Measurements from ENCODE around the gene DIDO1.
"Not testable (repeated sequence)": the region's sequence is repeated elsewhere in the genome, so short reads cannot be mapped to it uniquely, and the experiment has no call there.

The DIDO1 gene

DNA sequence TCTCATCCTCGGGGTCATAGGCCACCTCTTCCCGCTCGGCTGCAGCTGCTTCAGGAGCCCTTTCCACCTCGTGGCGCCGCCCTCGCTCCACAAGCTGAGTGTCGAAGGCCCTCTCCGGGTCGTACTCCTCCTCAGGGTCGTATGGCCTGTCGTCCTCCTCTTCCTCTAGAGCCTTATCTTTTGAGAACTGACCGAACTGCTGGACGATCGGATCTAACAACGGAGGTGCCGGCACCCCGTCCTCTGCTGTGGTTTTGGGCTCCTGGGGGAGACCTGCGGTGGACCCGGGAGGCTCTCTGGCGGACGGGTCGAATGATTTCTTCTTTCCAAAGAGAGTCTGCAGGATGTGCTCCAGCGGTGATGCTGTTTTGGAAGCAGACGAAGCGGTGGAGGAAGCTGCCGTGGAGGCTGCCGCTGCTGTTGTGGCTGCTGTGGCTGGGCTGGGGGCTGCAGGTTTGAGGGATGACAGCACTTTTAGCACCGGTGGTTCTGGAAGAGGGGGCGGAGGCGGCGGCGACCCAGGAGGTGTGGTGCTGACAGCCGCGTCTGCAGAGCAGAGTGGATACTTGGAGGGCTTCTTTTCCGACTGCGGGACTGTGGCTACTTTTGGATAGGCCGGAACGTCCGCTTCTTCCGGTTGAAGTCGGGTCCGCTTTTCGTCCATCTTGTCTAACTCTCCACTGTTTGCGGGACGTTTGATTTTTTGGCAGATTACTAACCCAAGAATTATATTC lies 44.5 kb downstream of the DIDO1 start:
- no peak overlapping the region for H3K4me3 Mint-ChIP-seq
- no peaks in the 10 kb centered on the region for H3K27me3 Mint-ChIP-seq
- H3K9me3 Mint-ChIP-seq, result no peaks in the 10 kb centered on the region
- peak overlapping the region in 1 of 2 donors; percentile 60 for H3K27ac Mint-ChIP-seq
- no peak for ATAC-seq
- DNase-seq, result no peak
- peaks cover 8% of the 10 kb centered on the region for H3K4me1 Mint-ChIP-seq

DNA sequence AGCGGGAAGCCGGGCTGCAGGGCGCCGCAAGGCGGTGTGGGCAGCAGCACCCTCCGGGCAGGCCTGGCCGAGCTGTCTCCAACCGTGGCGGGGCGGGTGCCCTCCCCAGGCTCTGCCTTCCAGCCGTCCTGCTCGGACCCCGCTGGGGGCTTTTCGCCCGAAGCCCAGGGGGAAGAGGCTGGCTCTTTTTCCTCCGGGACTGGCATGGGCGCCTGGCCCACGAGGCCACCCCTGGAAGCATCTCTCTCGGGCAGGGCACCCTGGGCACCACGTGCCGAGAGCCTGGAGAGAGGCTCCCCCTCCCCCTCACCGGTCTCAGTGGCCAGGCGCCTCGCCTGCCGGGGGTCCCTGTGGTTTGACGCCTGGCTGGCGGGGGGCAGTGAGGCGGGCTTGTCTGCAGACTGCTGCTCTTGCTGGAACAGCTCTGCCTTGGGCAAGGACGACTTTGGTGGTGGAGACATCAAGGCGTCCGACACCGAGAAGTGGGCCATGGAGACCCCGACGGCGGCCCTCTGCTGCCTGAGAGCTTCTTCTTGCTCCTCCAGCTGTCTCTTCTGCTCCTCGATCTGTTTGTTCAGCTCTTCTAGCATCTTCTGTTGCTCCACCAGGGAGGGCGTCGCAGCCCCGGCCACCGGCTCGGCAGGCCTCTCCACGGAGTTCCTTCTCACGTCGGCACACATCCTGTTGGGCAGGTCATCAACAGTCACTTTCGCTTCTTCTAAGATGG lies 45.2 kb downstream of the DIDO1 start:
- Mint-ChIP-seq H3K4me1 (peaks cover 8% of the 10 kb centered on the region), H3K9me3 (no peaks in the 10 kb centered on the region), H3K27me3 (no peaks in the 10 kb centered on the region), H3K27ac (no peak overlapping the region), H3K4me3 (no peak overlapping the region)
- DNase-seq (no peak), ATAC-seq (no peak)

DNA sequence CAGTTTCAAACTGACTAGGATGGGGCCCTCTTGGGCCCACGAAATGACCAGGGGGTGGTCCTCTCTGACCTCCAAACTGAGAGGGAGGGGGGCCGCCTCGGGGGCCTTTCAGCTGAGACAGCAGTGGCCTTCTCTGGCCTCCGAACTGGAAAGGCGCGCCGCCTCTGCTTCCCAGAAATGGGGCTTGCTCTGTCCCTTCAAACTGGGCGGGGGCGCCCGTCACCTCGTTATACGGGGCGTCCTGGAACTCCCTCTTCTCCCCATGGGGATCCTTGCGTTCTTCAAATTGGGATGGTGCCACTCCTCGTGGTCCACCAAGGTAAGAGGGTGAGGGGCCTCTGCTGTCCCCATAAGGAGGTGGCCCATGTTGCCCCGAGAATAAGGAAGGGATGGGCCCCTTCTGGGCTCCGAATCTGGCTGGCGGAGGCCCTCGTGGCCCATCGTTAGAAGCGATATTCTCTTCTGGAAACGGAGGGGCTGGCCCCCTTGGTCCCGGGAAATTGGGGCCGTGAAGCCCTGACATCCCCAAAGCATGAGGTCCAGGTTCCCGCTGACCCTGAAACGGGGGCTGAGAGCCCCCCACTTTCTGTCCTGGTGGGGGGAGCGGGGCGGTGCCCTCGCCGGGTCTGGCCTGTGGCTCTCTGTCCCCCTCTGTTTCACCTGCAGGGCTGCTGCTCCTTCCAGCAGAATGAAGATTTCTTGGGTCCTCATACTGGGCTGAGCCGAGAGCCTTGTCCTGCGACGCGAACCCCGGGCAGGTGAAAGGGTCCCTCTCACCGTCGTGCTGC lies 46.0 kb downstream of the DIDO1 start:
- peaks cover 15% of the 10 kb centered on the region for H3K4me1 Mint-ChIP-seq
- no peaks in the 10 kb centered on the region for H3K9me3 Mint-ChIP-seq
- no peak overlapping the region for H3K27ac Mint-ChIP-seq
- H3K4me3 Mint-ChIP-seq, result no peak overlapping the region
- no peak for DNase-seq
- ATAC-seq, result no peak
- no peaks in the 10 kb centered on the region for H3K27me3 Mint-ChIP-seq

DNA sequence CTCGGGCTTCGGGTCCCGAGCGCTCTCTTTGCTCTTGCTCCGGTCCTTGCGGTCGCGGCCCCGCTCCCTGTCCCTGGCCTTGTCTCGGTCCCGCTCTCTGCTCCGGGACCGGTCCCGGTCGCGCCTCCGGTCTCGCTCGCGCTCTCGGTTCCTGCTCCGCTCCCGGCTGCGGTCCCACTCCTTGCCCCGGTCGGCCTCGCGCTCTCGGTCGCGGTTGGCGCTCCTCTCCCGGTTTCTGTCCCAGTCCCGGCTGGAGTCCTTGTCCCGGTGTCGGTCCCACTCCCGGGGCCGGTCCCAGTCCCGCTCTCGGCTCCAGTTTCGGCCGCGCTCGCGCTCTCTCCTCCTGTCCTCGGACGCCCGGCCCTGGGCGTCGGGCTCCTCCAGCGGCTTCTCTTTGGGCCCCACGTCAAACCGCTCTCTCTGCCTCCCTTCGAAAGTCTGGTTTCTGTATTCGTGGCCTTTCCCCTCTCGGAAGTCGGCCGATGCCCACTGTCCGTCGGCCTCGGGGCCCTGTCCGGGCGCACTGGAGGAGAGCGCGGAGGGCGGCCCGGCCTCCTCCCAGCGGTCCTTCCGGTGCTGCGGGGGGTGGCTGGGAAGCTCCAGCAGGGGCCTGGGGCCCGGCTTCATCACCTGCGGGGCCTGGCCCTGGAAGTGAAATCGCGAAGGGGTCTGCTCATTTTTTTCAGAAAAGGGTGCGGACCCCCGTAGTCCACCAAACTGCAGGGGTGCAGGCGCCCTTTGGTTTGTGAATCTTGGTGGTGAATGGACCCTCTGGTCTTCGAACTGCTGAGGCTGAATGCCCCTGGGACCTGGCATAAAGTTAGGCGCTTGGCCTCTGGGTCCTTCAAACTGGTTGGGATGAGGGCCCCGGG lies 46.8 kb downstream of the DIDO1 start:
- DNase-seq (no peak), ATAC-seq (no peak)
- peaks cover 20% of the 10 kb centered on the region for H3K4me1 Mint-ChIP-seq
- no peaks in the 10 kb centered on the region for H3K9me3 Mint-ChIP-seq
- H3K27me3 Mint-ChIP-seq, result no peaks in the 10 kb centered on the region
- no peak overlapping the region for H3K4me3 Mint-ChIP-seq
- no peak overlapping the region for H3K27ac Mint-ChIP-seq

DNA sequence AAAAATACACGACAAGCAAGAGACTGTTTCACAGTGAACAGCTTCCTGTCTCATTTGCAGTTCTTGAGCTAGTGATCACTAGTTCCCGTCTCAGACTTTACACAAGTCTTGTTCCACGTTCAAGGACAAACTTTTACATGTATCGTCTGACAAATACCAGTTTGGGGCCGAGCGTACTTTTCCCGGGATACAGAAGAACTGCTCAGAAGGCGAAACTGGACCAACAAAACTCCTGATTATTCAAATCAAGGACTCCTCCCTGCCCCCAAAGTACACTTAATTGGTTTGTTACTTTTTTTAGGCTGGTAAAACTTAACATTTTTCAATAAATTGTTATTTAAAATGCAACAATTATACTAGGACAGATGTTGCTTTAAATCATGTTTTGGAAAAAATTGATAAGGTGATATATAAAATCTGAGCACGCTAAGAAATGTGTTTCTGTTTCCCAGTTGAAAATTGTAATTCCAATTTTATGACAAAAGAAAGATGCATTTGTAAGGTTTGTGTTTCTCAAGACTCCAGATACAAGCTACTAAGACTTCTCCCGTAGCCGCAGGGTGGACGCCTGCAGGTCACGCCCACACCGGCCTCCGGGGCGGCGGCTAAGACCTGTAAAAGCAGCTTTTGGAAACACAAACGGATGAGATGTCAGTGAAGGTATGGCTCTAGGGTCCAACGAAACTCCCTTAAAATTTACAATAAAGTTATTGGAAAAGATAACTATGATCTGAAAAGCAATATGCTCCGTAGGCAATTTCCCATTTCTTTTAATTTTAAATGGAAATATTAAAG lies 47.9 kb downstream of the DIDO1 start:
- Mint-ChIP-seq H3K27ac (peak overlapping the region in 1 of 2 donors; percentile 27), H3K9me3 (no peaks in the 10 kb centered on the region), H3K27me3 (no peaks in the 10 kb centered on the region), H3K4me3 (no peak overlapping the region), H3K4me1 (peaks cover 31% of the 10 kb centered on the region)
- DNase-seq (no peak), ATAC-seq (no peak)

DNA sequence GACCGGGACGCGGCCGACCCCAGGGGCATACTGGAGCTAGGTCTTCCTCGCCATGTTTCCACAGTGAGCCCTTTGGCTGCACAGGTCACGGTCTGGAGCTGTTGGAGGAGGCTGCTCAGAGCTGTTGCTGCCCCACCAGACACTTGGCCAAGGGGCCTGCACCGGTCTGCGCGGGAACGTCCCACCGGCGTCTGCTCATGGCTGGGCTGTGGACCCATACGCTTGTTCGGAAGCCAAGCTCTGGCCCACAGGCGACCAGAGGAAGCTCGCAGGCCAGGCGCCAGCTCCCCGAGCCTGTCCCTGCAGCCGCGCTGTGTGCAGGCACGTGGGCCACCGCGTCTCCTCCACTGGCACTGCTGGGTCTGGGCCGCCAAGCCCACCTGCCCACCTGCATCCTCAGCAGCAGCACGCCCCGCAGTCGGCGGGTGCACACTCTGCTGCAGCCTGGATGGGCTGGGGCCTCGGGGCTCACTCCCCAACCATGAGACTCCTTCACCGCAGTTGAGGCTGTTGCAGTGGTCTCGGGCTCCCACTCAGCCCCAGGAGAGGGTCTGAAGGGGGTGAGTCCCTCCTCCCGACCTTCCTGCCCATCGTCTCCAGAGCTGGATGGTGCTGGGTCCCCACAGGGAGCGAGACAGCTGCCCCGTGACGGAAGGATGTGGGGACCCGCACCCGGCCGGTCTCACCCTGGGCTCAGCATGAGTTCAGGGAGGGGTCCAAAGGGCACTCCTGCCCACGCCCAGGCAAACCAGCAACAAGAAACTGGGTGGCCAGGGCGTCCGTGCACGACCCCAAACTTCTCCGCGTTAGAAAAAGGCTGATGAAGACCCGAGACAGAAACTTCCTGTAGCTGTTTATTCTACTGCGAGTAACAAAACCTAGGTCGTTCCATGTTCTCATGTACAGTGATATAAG lies 49.1 kb downstream of the DIDO1 start:
- Mint-ChIP-seq H3K27ac (peak overlapping the region in 1 of 2 donors; percentile 34), H3K4me3 (peak overlapping the region in 1 of 2 donors; percentile 33), H3K9me3 (no peaks in the 10 kb centered on the region), H3K4me1 (peaks cover 40% of the 10 kb centered on the region), H3K27me3 (no peaks in the 10 kb centered on the region)
- DNase-seq (no peak), ATAC-seq (peak; percentile 42)

DNA sequence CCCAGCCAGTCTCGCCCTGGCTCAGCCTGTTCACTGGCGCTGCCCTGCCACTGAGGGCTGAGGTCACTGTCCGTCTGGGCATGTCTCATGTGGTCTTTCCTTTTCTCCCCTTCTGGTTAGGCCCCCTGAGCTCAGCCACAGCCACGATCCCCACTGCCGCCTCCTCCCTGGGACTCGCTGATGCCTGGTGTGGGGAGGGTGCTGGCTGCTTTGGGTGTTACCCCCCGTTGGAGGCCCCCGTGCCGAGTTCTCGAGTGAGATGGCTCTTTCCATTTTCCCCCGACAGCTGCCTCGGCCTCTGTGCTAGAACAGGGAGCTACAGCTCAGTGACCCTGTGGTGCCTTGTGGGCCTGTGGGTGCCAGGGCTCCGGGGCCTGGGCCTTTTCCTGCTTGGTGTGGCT lies 49.8 kb downstream of the DIDO1 start:
- ATAC-seq, result peak; percentile 20
- H3K4me3 Mint-ChIP-seq, result peak overlapping the region in 1 of 2 donors; percentile 22

DNA sequence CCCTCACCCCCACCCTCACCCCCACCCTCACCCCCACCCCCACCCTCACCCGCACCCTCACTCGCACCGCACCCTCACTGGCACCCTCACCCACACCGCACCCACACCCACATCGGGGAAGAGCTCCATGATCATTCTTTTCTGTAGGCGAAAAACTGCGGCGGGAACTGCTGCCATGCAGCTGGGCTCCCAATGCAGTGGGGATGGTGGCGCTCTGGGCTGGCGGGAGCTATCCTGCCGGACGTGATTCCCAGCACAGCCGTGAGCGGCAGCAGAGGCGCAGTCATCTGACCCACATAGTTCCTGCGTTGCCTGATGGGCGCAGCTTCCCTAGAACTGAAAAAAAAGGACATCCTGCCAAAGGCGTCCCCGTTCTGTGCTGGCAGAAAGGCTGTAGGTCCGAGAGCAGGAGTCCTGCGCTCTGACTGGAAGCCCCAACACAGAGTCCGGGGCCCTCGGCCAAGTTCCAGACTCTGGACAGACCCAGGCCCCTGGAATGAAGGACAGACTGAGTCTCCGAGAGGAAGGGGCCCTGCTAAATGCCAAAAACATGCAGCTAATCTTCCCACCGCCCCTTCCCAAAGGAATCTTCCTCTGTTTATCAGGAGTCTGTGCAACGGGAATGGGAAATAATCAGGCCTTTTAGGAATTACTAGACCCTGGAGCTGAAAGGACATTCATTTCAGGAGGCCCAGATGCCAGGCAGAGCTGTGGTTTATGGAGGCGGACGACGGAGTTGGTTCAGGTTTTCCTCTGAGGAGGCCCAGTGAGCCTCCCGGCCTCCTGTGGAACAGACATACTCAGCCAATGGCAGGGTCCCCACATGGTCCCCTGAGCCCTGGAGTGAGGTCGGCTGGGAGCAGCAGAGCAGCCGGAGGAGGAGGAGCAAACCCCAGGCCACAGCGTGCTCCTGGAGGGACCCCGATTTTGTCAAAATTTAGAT lies 50.6 kb downstream of the DIDO1 start:
- Mint-ChIP-seq H3K4me3 (peak overlapping the region in 1 of 2 donors; percentile 62), H3K27me3 (no peaks in the 10 kb centered on the region), H3K4me1 (peaks cover 40% of the 10 kb centered on the region), H3K27ac (peak overlapping the region in 1 of 2 donors; percentile 67), H3K9me3 (no peaks in the 10 kb centered on the region)
- DNase-seq (no peak), ATAC-seq (peak; percentile 49)

More for the DNA sequence above, 49.8 kb downstream of the DIDO1 start:
- Mint-ChIP-seq H3K9me3 (no peaks in the 10 kb centered on the region), H3K27me3 (no peaks in the 10 kb centered on the region), H3K4me1 (peaks cover 40% of the 10 kb centered on the region), H3K27ac (no peak overlapping the region)
- no peak for DNase-seq

DNA sequence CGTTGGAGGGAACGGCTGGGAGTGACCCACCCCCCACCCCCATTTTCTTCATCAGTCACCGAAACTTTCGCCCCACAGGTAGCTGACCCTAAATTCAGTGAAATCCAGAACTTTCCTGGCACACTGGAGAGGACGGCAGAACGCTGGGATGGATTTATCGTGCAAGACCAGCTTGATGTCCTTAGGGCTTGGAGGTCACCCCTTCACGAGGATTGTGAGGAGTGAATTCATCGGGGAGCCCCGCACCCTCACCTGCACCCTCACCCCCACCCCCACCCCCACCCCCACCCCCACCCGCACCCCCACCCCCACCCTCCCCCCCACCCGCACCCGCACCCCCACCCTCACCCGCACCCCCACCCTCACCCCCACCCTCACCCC lies 51.4 kb downstream of the DIDO1 start:
- peak overlapping the region in 1 of 2 donors; percentile 86 for H3K27ac Mint-ChIP-seq

DNA sequence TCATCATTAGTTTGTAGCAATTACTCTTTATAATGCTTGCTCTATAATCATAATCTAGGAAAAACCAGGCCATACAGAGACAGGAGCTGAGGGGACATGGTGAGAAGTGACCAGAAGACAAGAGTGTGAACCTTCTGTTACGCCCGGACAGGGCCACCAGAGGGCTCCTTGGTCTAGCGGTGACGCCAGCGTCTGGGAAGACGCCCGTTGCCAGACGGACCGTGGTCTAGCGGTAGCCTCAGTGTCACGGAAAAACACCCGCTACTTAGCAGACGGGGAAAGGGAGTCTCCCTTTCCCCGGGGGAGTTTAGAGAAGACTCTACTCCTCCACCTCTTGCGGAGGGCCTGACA lies 52.6 kb downstream of the DIDO1 start:
- peak; percentile 30 to 63 for DNase-seq
- Mint-ChIP-seq H3K27ac (peak overlapping the region in 1 of 2 donors; percentile 67), H3K4me1 (peaks cover 40% of the 10 kb centered on the region), H3K4me3 (peak overlapping the region; percentile 74 to 78)
- H3K27me3 Mint-ChIP-seq, H3K9me3 Mint-ChIP-seq, ATAC-seq: not testable (repeated sequence)

More for the DNA sequence above, 51.4 kb downstream of the DIDO1 start:
- no peaks in the 10 kb centered on the region for H3K9me3 Mint-ChIP-seq
- H3K4me1 Mint-ChIP-seq, result peaks cover 40% of the 10 kb centered on the region
- DNase-seq (no peak), ATAC-seq (no peak)
- H3K4me3 Mint-ChIP-seq, result peak overlapping the region in 1 of 2 donors; percentile 74
- H3K27me3 Mint-ChIP-seq, result no peaks in the 10 kb centered on the region

DNA sequence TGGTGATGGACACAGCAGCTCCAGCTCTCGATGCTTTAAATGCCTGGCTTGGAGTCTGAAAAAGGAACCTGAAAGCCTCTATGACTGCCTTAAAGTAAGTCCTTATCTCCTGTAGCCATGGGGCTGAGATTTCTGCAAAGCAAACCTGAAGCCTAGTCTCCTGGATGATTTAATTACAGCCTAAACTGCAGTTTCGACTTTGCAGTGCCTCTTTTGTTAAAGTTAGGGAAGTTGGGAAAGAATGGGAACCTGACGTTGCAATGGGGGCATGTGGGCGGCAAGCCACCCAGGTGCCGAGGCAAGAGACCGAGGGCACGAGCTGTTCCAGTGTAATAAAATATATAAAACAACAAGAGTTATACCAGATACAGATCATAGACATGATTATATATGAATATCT lies 53.0 kb downstream of the DIDO1 start:
- Mint-ChIP-seq H3K4me3 (peak overlapping the region; percentile 74 to 78), H3K9me3 (no peaks in the 10 kb centered on the region), H3K4me1 (peaks cover 40% of the 10 kb centered on the region), H3K27ac (peak overlapping the region in 1 of 2 donors; percentile 67), H3K27me3 (no peaks in the 10 kb centered on the region)
- ATAC-seq (no peak), DNase-seq (no peak)

DNA sequence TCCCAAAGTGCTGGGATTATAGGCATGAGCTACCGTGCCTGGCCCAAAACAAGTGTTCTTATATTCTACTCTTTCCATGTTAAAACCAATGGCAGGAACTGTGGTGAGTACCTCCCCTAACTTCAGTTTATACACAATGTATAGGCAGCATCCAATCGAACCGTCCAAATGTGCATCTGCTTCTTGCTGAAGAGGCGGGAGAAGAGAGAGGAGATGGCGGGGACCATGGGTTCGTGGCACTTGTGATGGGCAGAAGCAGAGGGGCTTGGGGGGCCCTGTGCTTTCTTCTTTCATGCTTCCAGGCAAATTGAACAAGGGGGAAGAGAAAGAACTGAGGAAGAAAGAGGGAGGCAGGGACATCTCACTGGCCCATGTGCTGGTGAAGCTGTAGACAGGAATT lies 53.4 kb downstream of the DIDO1 start:
- DNase-seq, result no peak
- Mint-ChIP-seq H3K9me3 (no peaks in the 10 kb centered on the region), H3K4me1 (peaks cover 40% of the 10 kb centered on the region), H3K27me3 (no peaks in the 10 kb centered on the region), H3K27ac (no peak overlapping the region), H3K4me3 (peak overlapping the region in 1 of 2 donors; percentile 23)
- ATAC-seq, result no peak
